GM12865 (cell line): ENCODE measurements around the gene ZNF511.

Experiments used
- DNase-seq: peaks from one replicate; pipeline ENCODE4 v3.0.0; 2010; ENCODE audit warnings: low read depth
- H3K4me3 ChIP-seq: 2 replicates; pipeline ENCODE4 v1.5.1; 2011; ENCODE audit warnings: mild to moderate bottlenecking, low read depth, low read length, control low read depth
- TF ChIP-seq, protein P1 (sequence below): IDR thresholded peaks from 2 replicates; pipeline ENCODE4 v1.5.1; 2011; ENCODE audit warnings: low read length, control low read depth, low read depth, inconsistent platforms; ENCODE audit not compliant: insufficient read depth; ENCODE audit errors: missing control alignments

The ZNF511 gene

DNA sequence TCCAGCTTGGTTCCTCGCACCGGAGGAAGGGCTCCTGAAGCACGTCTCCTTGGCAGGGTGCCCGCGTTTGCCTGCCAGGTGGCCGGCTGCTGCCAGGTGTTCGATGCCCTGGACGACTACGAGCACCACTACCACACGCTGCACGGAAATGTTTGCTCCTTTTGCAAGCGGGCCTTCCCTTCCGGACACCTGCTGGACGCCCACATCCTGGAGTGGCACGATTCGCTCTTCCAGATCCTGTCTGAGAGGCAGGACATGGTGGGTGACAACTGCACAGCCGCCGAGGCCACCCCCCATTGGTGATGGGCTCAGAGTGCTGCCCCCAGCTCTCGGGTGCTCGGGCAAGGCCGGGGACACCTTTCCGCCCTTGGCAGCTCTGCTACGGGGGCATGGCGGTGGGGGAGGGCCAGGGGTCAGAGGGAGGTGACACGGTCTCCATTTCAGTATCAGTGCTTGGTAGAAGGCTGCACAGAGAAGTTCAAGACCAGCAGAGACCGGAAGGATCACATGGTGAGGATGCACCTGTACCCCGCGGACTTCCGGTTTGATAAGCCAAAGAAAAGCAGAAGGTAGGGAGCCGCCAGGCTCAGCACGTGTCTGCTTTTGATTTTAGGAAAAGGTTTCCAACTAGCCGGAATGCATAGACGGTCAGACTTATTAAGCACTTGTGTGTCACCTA is 1.1 kb downstream of the ZNF511 start:
- no peak overlapping the region for H3K4me3 ChIP-seq
- DNase-seq: no peak
- TF ChIP-seq, protein P1, sequence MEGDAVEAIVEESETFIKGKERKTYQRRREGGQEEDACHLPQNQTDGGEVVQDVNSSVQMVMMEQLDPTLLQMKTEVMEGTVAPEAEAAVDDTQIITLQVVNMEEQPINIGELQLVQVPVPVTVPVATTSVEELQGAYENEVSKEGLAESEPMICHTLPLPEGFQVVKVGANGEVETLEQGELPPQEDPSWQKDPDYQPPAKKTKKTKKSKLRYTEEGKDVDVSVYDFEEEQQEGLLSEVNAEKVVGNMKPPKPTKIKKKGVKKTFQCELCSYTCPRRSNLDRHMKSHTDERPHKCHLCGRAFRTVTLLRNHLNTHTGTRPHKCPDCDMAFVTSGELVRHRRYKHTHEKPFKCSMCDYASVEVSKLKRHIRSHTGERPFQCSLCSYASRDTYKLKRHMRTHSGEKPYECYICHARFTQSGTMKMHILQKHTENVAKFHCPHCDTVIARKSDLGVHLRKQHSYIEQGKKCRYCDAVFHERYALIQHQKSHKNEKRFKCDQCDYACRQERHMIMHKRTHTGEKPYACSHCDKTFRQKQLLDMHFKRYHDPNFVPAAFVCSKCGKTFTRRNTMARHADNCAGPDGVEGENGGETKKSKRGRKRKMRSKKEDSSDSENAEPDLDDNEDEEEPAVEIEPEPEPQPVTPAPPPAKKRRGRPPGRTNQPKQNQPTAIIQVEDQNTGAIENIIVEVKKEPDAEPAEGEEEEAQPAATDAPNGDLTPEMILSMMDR: no peak

DNA sequence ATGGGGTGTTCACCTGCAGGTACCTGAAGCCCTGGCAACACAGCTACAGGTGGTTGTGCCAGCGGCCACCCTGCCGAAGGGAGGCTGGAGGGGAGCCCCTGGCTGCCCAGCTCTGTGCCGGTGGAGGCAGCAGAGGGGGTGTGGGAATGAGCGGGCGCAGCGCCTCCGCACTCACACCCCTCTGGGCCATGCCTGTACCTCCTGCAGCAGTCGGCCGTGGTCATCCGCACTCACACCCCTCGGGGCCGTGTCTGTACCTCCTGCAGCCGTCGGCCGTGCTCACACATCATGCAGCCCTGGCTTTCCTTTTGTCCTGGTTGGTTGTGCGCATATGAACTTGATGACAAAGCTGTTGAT is 1.7 kb downstream of the ZNF511 start:
- no peak overlapping the region for H3K4me3 ChIP-seq

DNA sequence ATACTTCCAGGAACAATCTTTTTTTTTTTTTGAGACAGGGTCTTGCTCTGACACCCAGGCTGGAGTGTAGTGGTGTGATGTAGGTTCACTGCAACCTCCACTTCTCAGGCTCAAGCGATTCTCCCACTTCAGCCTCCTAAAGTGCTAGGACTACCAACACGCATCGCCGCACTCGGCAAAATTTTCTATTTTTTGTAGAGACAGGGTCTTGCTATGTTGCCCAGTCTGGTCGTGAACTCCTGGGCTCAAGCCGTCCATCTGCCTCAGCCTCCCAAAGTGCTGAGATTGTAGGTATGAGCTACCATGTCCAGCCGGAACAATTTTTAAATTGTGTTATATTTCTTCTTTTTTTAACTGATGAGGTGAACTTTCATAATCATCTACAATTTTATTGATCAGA is 2.1 kb downstream of the ZNF511 start:
- TF ChIP-seq, protein P1: no peak
- no peak overlapping the region for H3K4me3 ChIP-seq
- DNase-seq: no peak

More for the DNA sequence above, 1.7 kb downstream of the ZNF511 start:
- no peak for DNase-seq
- TF ChIP-seq, protein P1: no peak

DNA sequence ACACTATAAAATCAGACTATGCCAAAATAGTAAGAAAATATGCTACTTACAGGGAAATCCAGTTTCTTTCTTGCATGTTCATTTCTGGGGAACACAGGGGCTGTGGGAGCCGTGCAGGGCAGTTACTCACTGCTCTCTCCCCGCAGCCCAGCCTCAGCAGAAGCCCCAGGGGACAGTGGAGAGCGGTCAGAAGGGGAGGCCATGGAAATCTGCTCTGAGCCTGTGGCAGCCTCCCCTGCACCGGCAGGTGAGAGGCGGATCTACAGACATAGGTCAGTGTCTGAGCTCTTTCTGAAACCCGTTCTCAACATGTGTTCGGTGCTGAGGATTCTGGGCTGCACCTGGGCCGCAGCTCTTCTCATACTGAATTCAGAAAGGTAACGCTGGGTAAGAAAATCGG is 2.9 kb downstream of the ZNF511 start:
- TF ChIP-seq, protein P1: no peak

DNA sequence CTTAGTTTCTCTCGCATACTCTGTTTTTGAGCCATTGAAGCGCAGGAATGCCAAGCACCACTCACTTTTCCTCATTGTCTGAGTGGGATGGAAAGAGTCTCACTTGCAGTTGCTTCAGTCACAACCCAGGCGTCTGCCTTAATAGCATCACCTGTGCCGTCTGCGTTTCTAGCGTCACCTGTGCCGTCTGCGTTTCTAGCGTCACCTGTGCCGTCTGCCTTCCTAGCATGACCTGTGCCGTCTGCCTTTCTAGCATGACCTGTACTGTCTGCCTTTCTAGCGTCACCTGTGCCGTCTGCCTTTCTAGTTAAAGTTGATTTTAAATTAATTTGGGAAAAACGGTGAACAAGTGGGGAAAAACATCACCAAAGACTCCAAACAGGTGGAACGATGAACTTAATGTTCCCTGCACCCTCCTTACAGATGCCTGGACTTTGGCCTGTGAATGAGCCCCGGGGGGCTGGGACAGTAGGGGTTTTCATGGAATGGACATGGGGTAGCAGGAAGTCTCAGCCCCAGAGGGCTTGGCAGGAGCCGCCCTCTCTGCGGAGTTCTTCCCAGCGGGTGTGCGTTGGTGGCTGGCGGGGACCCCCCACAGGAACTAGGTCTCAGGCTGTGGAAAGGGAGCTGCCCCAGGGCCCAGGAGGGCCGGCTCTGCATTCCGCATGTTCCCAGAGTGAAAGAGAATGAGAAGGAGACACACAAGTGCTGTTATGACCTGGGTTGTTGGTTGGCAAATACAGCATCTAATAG is 3.5 kb downstream of the ZNF511 start:
- H3K4me3 ChIP-seq: no peak overlapping the region
- DNase-seq: no peak
- TF ChIP-seq, protein P1: no peak

More for the DNA sequence above, 2.9 kb downstream of the ZNF511 start:
- no peak for DNase-seq
- no peak overlapping the region for H3K4me3 ChIP-seq

DNA sequence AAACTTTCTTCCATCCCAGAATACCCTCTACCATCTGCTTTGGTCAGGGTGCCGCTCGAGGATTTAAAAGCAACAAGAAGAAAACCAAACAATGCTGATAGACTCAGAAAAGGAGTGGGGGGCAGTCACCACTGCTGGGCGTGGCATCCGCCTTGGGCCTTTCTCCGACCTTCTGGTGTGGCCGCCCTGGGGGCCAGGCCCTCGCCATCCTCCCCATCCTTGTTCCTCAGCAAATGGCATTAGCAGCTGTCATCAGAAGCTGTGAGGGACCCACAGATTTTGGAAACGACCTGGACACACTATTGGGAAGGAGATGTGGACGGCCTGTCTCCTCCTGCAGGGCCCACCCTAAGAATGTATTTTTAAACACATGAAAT is 4.0 kb downstream of the ZNF511 start:
- H3K4me3 ChIP-seq: no peak overlapping the region

More for the DNA sequence above, 4.0 kb downstream of the ZNF511 start:
- TF ChIP-seq, protein P1: no peak
- DNase-seq: no peak
